ENCODE data around the gene BDP1.
"Not testable (repeated sequence)": the region's sequence is repeated elsewhere in the genome, so short reads cannot be mapped to it uniquely, and the experiment has no call there.

DNA sequence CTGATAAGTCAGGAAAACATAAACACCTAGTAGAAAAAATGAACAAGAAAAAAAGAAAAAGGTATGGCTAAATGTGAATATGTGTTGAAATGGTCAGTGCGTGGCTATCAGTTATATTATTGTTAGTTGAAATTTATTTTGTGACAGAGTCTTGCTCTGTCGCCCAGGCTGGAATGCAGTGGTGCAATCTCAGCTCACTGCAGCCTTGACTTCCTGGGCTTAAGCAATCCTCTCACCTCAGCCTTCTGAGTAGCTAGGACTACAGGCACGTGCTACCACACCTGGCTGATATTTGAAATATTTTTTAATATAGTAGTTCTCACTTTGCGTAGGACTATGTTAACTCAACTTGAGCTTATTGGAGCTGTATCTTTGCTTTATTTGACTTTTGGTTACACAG lies 38.8 kb downstream of the BDP1 start:
- TF ChIP-seq, protein P1, sequence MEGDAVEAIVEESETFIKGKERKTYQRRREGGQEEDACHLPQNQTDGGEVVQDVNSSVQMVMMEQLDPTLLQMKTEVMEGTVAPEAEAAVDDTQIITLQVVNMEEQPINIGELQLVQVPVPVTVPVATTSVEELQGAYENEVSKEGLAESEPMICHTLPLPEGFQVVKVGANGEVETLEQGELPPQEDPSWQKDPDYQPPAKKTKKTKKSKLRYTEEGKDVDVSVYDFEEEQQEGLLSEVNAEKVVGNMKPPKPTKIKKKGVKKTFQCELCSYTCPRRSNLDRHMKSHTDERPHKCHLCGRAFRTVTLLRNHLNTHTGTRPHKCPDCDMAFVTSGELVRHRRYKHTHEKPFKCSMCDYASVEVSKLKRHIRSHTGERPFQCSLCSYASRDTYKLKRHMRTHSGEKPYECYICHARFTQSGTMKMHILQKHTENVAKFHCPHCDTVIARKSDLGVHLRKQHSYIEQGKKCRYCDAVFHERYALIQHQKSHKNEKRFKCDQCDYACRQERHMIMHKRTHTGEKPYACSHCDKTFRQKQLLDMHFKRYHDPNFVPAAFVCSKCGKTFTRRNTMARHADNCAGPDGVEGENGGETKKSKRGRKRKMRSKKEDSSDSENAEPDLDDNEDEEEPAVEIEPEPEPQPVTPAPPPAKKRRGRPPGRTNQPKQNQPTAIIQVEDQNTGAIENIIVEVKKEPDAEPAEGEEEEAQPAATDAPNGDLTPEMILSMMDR (conservative IDR thresholded peaks at IDR 0.05; ENCODE audit: low read depth, low read length), result not testable (repeated sequence)
- not testable (repeated sequence) for TF ChIP-seq EZH2 (IDR thresholded peaks at IDR 0.05; ENCODE audit: borderline replicate concordance, low read depth, low read length, poor library complexity, severe bottlenecking)
